SK-N-SH treated with all-trans-retinoic acid at 6 μM for 48 hours (cell line): ENCODE measurements around the gene RGS13.

ENCODE experiments used
- ATAC-seq: fragments of 200-7000 bp; cut with Tn5 transposase; 3 replicates; pipeline ENCODE4 v1.9.1; 2020; ENCODE audit warnings: mild to moderate bottlenecking, moderate library complexity
- ARNTL ChIP-seq: fragments of 450-650 bp; formaldehyde crosslinking; IDR thresholded peaks from 2 replicates; pipeline ENCODE4 v1.5.0; 2020; ENCODE audit warnings: low read depth, mild to moderate bottlenecking, moderate library complexity, borderline replicate concordance
- BACH2 ChIP-seq: fragments of 250-450 bp; sonication (Bioruptor Pico); IDR thresholded peaks from 2 replicates; pipeline ENCODE4 v1.9.0; 2021; ENCODE audit warnings: mild to moderate bottlenecking, borderline replicate concordance
- CSDC2 ChIP-seq: fragments of 250-450 bp; sonication (Bioruptor Pico); IDR thresholded peaks from 2 replicates; pipeline ENCODE4 v1.5.0; 2020; ENCODE audit warnings: mild to moderate bottlenecking, moderate library complexity
- CSRNP3 ChIP-seq: fragments of 250-450 bp; sonication (Bioruptor Pico); IDR thresholded peaks from 2 replicates; pipeline ENCODE4 v1.5.1; 2021; ENCODE audit warnings: mild to moderate bottlenecking, moderate library complexity
- ESRRG ChIP-seq: fragments of 250-450 bp; sonication (Bioruptor Pico); IDR thresholded peaks from 2 replicates; pipeline ENCODE4 v1.6.1; 2021; ENCODE audit warnings: mild to moderate bottlenecking
- GLIS3 ChIP-seq: fragments of 250-450 bp; sonication (Bioruptor Pico); IDR thresholded peaks from 2 replicates; pipeline ENCODE4 v1.5.0; 2020; ENCODE audit warnings: mild to moderate bottlenecking, moderate library complexity
- ISL1 ChIP-seq: fragments of 250-450 bp; sonication (Bioruptor Pico); IDR thresholded peaks from 2 replicates; pipeline ENCODE4 v2.1.2; 2022; ENCODE audit warnings: mild to moderate bottlenecking, moderate library complexity
- OSR1 ChIP-seq: fragments of 250-450 bp; sonication (Bioruptor Pico); IDR thresholded peaks from 2 replicates; pipeline ENCODE4 v1.8.0; 2022; ENCODE audit warnings: moderate library complexity, mild to moderate bottlenecking, inconsistent platforms
- PATZ1 ChIP-seq: fragments of 250-450 bp; sonication (Bioruptor Pico); IDR thresholded peaks from 2 replicates; pipeline ENCODE4 v1.8.0; 2020; ENCODE audit warnings: mild to moderate bottlenecking, moderate library complexity, borderline replicate concordance
- POU6F1 ChIP-seq: fragments of 250-450 bp; sonication (Bioruptor Pico); IDR thresholded peaks from 2 replicates; pipeline ENCODE4 v1.8.0; 2021; ENCODE audit warnings: low read depth, mild to moderate bottlenecking, moderate library complexity, borderline replicate concordance
- PPARA ChIP-seq: fragments of 250-450 bp; sonication (Bioruptor Pico); IDR thresholded peaks from 2 replicates; pipeline ENCODE4 v1.5.0; 2020; ENCODE audit warnings: mild to moderate bottlenecking, borderline replicate concordance
- RARB ChIP-seq: fragments of 250-450 bp; sonication (Bioruptor Pico); IDR thresholded peaks from 2 replicates; pipeline ENCODE4 v1.8.0; 2021; ENCODE audit warnings: mild to moderate bottlenecking, moderate library complexity
- SNAI2 ChIP-seq: fragments of 250-450 bp; sonication (Bioruptor Pico); IDR thresholded peaks from 2 replicates; pipeline ENCODE4 v1.5.0; 2020; ENCODE audit warnings: mild to moderate bottlenecking, moderate library complexity
- TCF4 ChIP-seq: fragments of 250-450 bp; sonication (Bioruptor Pico); IDR thresholded peaks from 2 replicates; pipeline ENCODE4 v1.8.0; 2021; ENCODE audit warnings: mild to moderate bottlenecking, moderate library complexity, borderline replicate concordance
- TOX ChIP-seq: fragments of 250-450 bp; sonication (Bioruptor Pico); IDR thresholded peaks from 2 replicates; pipeline ENCODE4 v1.8.0; 2021; ENCODE audit warnings: mild to moderate bottlenecking, moderate library complexity, borderline replicate concordance
- ZC3H10 ChIP-seq: fragments of 250-450 bp; sonication (Bioruptor Pico); IDR thresholded peaks from 2 replicates; pipeline ENCODE4 v1.5.1; 2021; ENCODE audit warnings: mild to moderate bottlenecking, moderate library complexity
- ZFP3 ChIP-seq: fragments of 250-450 bp; sonication (Bioruptor Pico); IDR thresholded peaks from 2 replicates; pipeline ENCODE4 v1.5.0; 2020; ENCODE audit warnings: mild to moderate bottlenecking, moderate library complexity
- ZFP30 ChIP-seq: fragments of 450-650 bp; formaldehyde crosslinking; IDR thresholded peaks from 2 replicates; pipeline ENCODE4 v1.5.0; 2022; ENCODE audit warnings: mild to moderate bottlenecking, moderate library complexity
- ZNF8 ChIP-seq: fragments of 450-650 bp; formaldehyde crosslinking; IDR thresholded peaks from 2 replicates; pipeline ENCODE4 v1.5.0; 2020; ENCODE audit warnings: mild to moderate bottlenecking, moderate library complexity
- TF ChIP-seq, protein P1 (sequence below): fragments of 250-450 bp; sonication (Bioruptor Pico); IDR thresholded peaks from 2 replicates; pipeline ENCODE4 v1.5.1; 2020; ENCODE audit warnings: low read depth, mild to moderate bottlenecking, moderate library complexity

Gene RGS13, protein sequence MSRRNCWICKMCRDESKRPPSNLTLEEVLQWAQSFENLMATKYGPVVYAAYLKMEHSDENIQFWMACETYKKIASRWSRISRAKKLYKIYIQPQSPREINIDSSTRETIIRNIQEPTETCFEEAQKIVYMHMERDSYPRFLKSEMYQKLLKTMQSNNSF

DNA sequence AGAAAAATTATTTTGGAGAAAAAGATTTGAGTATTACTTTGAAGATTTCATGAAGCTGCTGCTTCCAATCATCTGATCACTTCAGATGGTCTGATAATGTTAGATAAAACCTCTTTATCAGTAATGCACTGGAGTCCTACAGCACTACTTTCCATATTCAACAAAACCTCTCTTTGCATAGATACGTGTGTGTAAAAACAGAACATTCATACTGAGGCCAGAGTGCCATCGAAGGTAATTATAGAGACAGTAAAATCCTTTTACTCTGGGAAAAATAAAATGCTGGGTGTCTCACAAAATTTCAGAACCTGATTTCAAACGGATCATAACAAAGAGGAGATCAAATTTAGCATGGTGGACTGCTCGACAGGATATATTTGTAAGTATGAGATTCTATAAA lies at the start of gene RGS13:
TSS of gene RGS13 (plus strand) at position 209 of the 400 bp plus-strand sequence. CDS start 8,188 bp downstream, outside the sequence.
- TF ChIP-seq ESRRG, result no peak
- no peak for ATAC-seq

- no peak for TF ChIP-seq RARB
- no peak for TF ChIP-seq OSR1 (CRISPR knock-in tag)
- no peak for TF ChIP-seq ZC3H10
- TF ChIP-seq BACH2 (CRISPR knock-in tag), result no peak
- no peak for TF ChIP-seq ZNF8 (CRISPR knock-in tag)
- no peak for TF ChIP-seq ZFP3 (CRISPR knock-in tag)
- no peak for TF ChIP-seq CSRNP3 (CRISPR knock-in tag)
- TF ChIP-seq TCF4 (CRISPR knock-in tag), result no peak
- TF ChIP-seq ESRRG, result no peak
- no peak for ATAC-seq
Observed at GRCh38 chr1:192587386-192588266, 48.3 kb upstream of the RGS13 start.

DNA sequence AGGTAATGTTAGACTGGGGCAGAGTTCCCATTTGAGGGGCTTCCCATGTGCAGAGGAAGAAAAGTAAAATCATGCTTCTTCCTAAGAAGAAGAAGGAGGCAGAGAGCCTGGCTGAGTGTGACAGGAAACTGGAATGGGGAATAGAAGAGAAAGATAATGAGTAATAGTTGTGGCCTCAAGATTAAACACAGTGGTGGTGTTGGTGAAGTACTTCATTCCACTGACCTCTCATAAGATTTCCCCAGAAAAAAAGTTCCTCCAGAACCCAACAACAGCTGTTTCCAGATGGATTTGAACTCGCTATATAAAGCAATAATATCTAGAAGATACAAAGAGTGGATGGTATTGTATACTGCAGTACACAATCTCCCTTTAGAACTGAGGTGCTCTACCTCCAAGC lies 47.4 kb upstream of the RGS13 start:
- no peak for TF ChIP-seq OSR1 (CRISPR knock-in tag)
- TF ChIP-seq TCF4 (CRISPR knock-in tag), result no peak
- TF ChIP-seq CSRNP3 (CRISPR knock-in tag), result no peak
- no peak for TF ChIP-seq BACH2 (CRISPR knock-in tag)
- no peak for TF ChIP-seq ZFP30 (CRISPR knock-in tag)
- TF ChIP-seq ESRRG, result no peak
- TF ChIP-seq PATZ1 (CRISPR knock-in tag), result no peak
- TF ChIP-seq PPARA, result no peak
- TF ChIP-seq, protein P1, sequence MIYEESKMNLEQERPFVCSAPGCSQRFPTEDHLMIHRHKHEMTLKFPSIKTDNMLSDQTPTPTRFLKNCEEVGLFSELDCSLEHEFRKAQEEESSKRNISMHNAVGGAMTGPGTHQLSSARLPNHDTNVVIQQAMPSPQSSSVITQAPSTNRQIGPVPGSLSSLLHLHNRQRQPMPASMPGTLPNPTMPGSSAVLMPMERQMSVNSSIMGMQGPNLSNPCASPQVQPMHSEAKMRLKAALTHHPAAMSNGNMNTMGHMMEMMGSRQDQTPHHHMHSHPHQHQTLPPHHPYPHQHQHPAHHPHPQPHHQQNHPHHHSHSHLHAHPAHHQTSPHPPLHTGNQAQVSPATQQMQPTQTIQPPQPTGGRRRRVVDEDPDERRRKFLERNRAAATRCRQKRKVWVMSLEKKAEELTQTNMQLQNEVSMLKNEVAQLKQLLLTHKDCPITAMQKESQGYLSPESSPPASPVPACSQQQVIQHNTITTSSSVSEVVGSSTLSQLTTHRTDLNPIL (CRISPR knock-in tag), result no peak
- no peak for TF ChIP-seq TOX (CRISPR knock-in tag)
- TF ChIP-seq ARNTL, result no peak
- TF ChIP-seq SNAI2, result no peak
- no peak for TF ChIP-seq POU6F1
- TF ChIP-seq ISL1, result no peak
- no peak for ATAC-seq

DNA sequence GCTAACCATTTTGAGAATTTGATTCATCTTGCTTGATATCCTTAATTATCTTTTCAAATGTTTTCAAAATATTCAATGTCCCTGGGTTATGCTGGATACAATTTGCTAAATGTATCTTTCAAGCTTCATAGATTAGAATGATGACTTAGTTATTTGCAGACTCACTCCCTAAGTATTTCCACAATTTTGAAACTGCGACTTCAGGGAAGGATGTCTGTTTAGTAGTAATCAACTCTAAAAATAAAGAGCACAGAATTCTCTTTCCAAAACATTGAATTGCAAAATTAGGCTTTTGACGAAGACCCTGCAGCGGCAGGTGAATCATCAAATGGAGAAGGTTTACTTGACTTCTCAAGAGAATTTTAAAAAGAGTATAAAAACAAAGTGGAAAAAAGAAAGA lies 46.1 kb upstream of the RGS13 start:
- ATAC-seq, result peak; percentile 81
- TF ChIP-seq SNAI2, result no peak
- TF ChIP-seq CSRNP3 (CRISPR knock-in tag), result no peak
- no peak for TF ChIP-seq ZNF8 (CRISPR knock-in tag)
- no peak for TF ChIP-seq ZC3H10
- no peak for TF ChIP-seq TCF4 (CRISPR knock-in tag)
- no peak for TF ChIP-seq ISL1
- no peak for TF ChIP-seq PPARA
- TF ChIP-seq OSR1 (CRISPR knock-in tag), result no peak
- no peak for TF ChIP-seq ZFP3 (CRISPR knock-in tag)
- TF ChIP-seq ARNTL, result no peak
- no peak for TF ChIP-seq GLIS3 (CRISPR knock-in tag)
- TF ChIP-seq CSDC2 (CRISPR knock-in tag), result no peak
- TF ChIP-seq, protein P1 (CRISPR knock-in tag), result no peak
- TF ChIP-seq ESRRG, result no peak
